H1 (cell line): ENCODE results near the gene PLXNA4. TPM values are rescaled to one million over a fixed set of nuclear protein-coding genes. Genes with fewer than 3 reads are reported as not detected.

ENCODE experiments used
- CTCF ChIA-PET: fragments of 300-600 bp; sonication (Branson Sonifier 250); formaldehyde crosslinking; loops from one replicate; lab custom pipeline; 2021; ENCODE audit not compliant: partially characterized antibody; lab: Charles Lee
- POLR2A ChIA-PET: fragments of 300-600 bp; sonication (Branson Sonifier 250); formaldehyde crosslinking; loops from one replicate; lab custom pipeline; 2021; ENCODE audit warnings: inconsistent platforms; ENCODE audit not compliant: partially characterized antibody; lab: Charles Lee
- DNase-seq, 2 experiments: peaks; one replicate each; pipeline versions ENCODE4 v3.0.0 to v3.0.0-alpha.2; 2010 to 2022; ENCODE audit warnings: low spot score in 2 of 2, low read depth in 1 of 2, mixed read lengths in 1 of 2
- FAIRE-seq: peaks from 2 replicates; lab custom pipeline; 2011; peaks lifted over from hg19 to GRCh38; lab: Jason Lieb, UNC
- H2AFZ ChIP-seq: 2 replicates; pipeline ENCODE4 v1.8.1; 2012; ENCODE audit warnings: low read length, inconsistent platforms
- H2AK5ac ChIP-seq: 2 replicates; pipeline ENCODE4 v1.6.1; 2013; ENCODE audit warnings: low read depth, low read length
- H2BK120ac ChIP-seq: replicated peaks from 2 replicates; pipeline ENCODE3; 2013; ENCODE audit warnings: low read depth, low read length, inconsistent platforms
- H2BK12ac ChIP-seq: 2 replicates; pipeline ENCODE4 v1.6.1; 2013; ENCODE audit warnings: low read depth, low read length
- H2BK15ac ChIP-seq: 2 replicates; pipeline ENCODE4 v1.6.1; 2013; ENCODE audit warnings: low read length
- H2BK20ac ChIP-seq: 2 replicates; pipeline ENCODE4 v1.6.1; 2013; ENCODE audit warnings: low read length
- H2BK5ac ChIP-seq: 2 replicates; pipeline ENCODE4 v1.6.1; 2013; ENCODE audit warnings: low read depth, low read length
- H3K14ac ChIP-seq: 2 replicates; pipeline ENCODE4 v1.6.1; 2013; ENCODE audit warnings: inconsistent platforms; ENCODE audit not compliant: insufficient read length
- H3K18ac ChIP-seq: 2 replicates; pipeline ENCODE4 v1.6.1; 2013; ENCODE audit warnings: low read length; ENCODE audit errors: extremely low read depth
- H3K23ac ChIP-seq: 2 replicates; pipeline ENCODE4 v1.6.1; 2013; ENCODE audit warnings: inconsistent platforms; ENCODE audit not compliant: insufficient read length
- H3K23me2 ChIP-seq: 2 replicates; pipeline ENCODE4 v1.6.1; 2013; ENCODE audit warnings: low read depth, low read length
- H3K27ac ChIP-seq: 2 replicates; pipeline ENCODE4 v1.6.1; 2011; ENCODE audit warnings: low read depth, low read length, inconsistent platforms
- H3K27me3 ChIP-seq, 4 experiments: replicated peaks in 1 of 4; 1 replicate in 1 of 4; 2 replicates in 3 of 4; pipeline versions ENCODE4 v1.6.1 to v1.8.1; 2011 to 2013; ENCODE audit warnings: low read length in 3 of 4, mild to moderate bottlenecking in 3 of 4, inconsistent platforms in 2 of 4, mixed read lengths in 2 of 4, moderate library complexity in 1 of 4; ENCODE audit not compliant: control insufficient read depth in 3 of 4, insufficient read depth in 3 of 4; ENCODE audit errors: extremely low read depth in 1 of 4
- H3K36me3 ChIP-seq, 4 experiments: 2 replicates each; pipeline versions ENCODE4 v1.6.1 to v1.8.1; 2011 to 2013; ENCODE audit warnings: mild to moderate bottlenecking in 4 of 4, low read length in 3 of 4, moderate library complexity in 2 of 4, control low read depth in 1 of 4, inconsistent platforms in 1 of 4; ENCODE audit not compliant: insufficient read depth in 4 of 4, control insufficient read depth in 2 of 4
- H3K4ac ChIP-seq: replicated peaks from 2 replicates; pipeline ENCODE3; 2013; ENCODE audit warnings: low read length, low read depth, mixed read lengths, inconsistent platforms; ENCODE audit not compliant: insufficient read length
- H3K4me1 ChIP-seq, 4 experiments: replicated peaks in 1 of 4; 1 replicate in 1 of 4; 2 replicates in 3 of 4; pipeline versions ENCODE4 v1.6.1 to v1.8.1; 2011 to 2013; ENCODE audit warnings: low read length in 3 of 4, inconsistent platforms in 2 of 4, mixed read lengths in 1 of 4; ENCODE audit not compliant: insufficient read depth in 4 of 4, control insufficient read depth in 3 of 4
- H3K4me2 ChIP-seq, 2 experiments: 2 replicates each; pipeline versions ENCODE4 v1.6.1 to v1.8.1; 2011 to 2013; ENCODE audit warnings: low read depth in 2 of 2, low read length in 2 of 2, control low read depth in 1 of 2, inconsistent platforms in 1 of 2, mild to moderate bottlenecking in 1 of 2; ENCODE audit not compliant: insufficient read depth in 1 of 2
- H3K4me3 ChIP-seq, 4 experiments: fragments of 200-600, 300-600 bp in 1 of 4; sonication (generic), shearing (Covaris generic), sonication (Bioruptor Twin) in 1 of 4; 2 replicates each; pipeline versions ENCODE4 v1.5.1 to v1.8.1; 2011 to 2016; ENCODE audit warnings: low read length in 4 of 4, low read depth in 3 of 4, control low read depth in 2 of 4, inconsistent platforms in 2 of 4, mild to moderate bottlenecking in 2 of 4, mixed read lengths in 1 of 4, moderate library complexity in 1 of 4; ENCODE audit not compliant: insufficient read depth in 2 of 4; ENCODE audit errors: extremely low read depth in 1 of 4
- H3K56ac ChIP-seq: replicated peaks from 2 replicates; pipeline ENCODE3; 2013; ENCODE audit warnings: low read depth, mild to moderate bottlenecking, mixed read lengths, low read length, inconsistent platforms; ENCODE audit not compliant: insufficient read length
- H3K79me1 ChIP-seq: 2 replicates; pipeline ENCODE4 v1.6.1; 2013; ENCODE audit warnings: low read depth, low read length, control low read depth
- H3K79me2 ChIP-seq, 2 experiments: 2 replicates each; pipeline versions ENCODE4 v1.6.1 to v1.8.1; 2012 to 2013; ENCODE audit warnings: low read length in 2 of 2, mild to moderate bottlenecking in 2 of 2, inconsistent platforms in 1 of 2; ENCODE audit not compliant: insufficient read depth in 2 of 2, control insufficient read depth in 1 of 2
- H3K9ac ChIP-seq, 4 experiments: replicated peaks in 1 of 4; 1 replicate in 1 of 4; 2 replicates in 3 of 4; pipeline versions ENCODE4 v1.6.1 to v1.8.1; 2011 to 2013; ENCODE audit warnings: low read depth in 3 of 4, low read length in 3 of 4, control low read depth in 2 of 4, mild to moderate bottlenecking in 2 of 4, moderate library complexity in 2 of 4, inconsistent platforms in 1 of 4; ENCODE audit errors: extremely low read depth in 1 of 4
- H3K9me3 ChIP-seq, 2 experiments: 2 replicates each; pipeline versions ENCODE4 v1.6.1 to v1.8.1; 2012 to 2013; ENCODE audit warnings: mild to moderate bottlenecking in 2 of 2, moderate library complexity in 2 of 2, control low read depth in 1 of 2, inconsistent platforms in 1 of 2, low read depth in 1 of 2, low read length in 1 of 2, mixed read lengths in 1 of 2; ENCODE audit not compliant: insufficient read depth in 2 of 2
- H4K20me1 ChIP-seq, 2 experiments: replicated peaks in 1 of 2; 2 replicates each; pipeline versions ENCODE3 to v1.8.1; 2011 to 2013; ENCODE audit warnings: inconsistent platforms in 2 of 2, low read length in 2 of 2, mild to moderate bottlenecking in 1 of 2; ENCODE audit not compliant: insufficient read depth in 2 of 2, control insufficient read depth in 1 of 2
- H4K5ac ChIP-seq: 2 replicates; pipeline ENCODE4 v1.6.1; 2013; ENCODE audit warnings: low read length, low read depth, mixed read lengths, inconsistent platforms; ENCODE audit not compliant: insufficient read length
- H4K8ac ChIP-seq: 2 replicates; pipeline ENCODE4 v1.8.0; 2013; ENCODE audit warnings: mild to moderate bottlenecking, moderate library complexity, low read length, inconsistent platforms; ENCODE audit not compliant: insufficient read depth; ENCODE audit errors: extremely low read depth
- H4K91ac ChIP-seq: replicated peaks from 2 replicates; pipeline ENCODE3; 2013; ENCODE audit warnings: low read length, mixed read lengths, inconsistent platforms; ENCODE audit not compliant: insufficient read length
- CTBP2 ChIP-seq: IDR thresholded peaks from 2 replicates; pipeline ENCODE4 v1.7.0; 2011; ENCODE audit warnings: borderline replicate concordance, mild to moderate bottlenecking, moderate library complexity, mixed read lengths, low read length; ENCODE audit not compliant: insufficient read depth, insufficient read length
- KDM4A ChIP-seq: IDR thresholded peaks from one replicate; pipeline ENCODE4 v1.7.1; 2012; ENCODE audit warnings: low read depth, mild to moderate bottlenecking, moderate library complexity, low read length, inconsistent platforms; ENCODE audit not compliant: severe bottlenecking
- RFX5 ChIP-seq: IDR thresholded peaks from 2 replicates; pipeline ENCODE4 v1.6.1; 2011; ENCODE audit warnings: low read depth, low read length, improper control_type of control experiment, borderline replicate concordance
- SP1 ChIP-seq: IDR thresholded peaks from 2 replicates; pipeline ENCODE4 v1.6.1; 2011; ENCODE audit warnings: low read depth, low read length
- YY1 ChIP-seq: IDR thresholded peaks from 2 replicates; pipeline ENCODE4 v1.6.1; 2011; ENCODE audit warnings: low read depth, mild to moderate bottlenecking, low read length
- WGBS, 2 experiments: shearing (Covaris generic) in 1 of 2; methylation state at CpG; one replicate each; pipeline versions ENCODE4 v1.1.6 to v1.1.7; 2013 to 2015; ENCODE audit warnings: low lambda C conversion rate in 2 of 2, mixed read lengths in 2 of 2, inconsistent platforms in 1 of 2, low coverage in 1 of 2, missing lambda C conversion rate in 1 of 2; ENCODE audit not compliant: insufficient replicate concordance in 2 of 2, insufficient coverage in 1 of 2, insufficient read length in 1 of 2; ENCODE audit errors: extremely low coverage in 1 of 2, missing lambda C conversion rate in 1 of 2; 5-methylcytosine and 5-hydroxymethylcytosine counted together
- polyA plus RNA-seq, 7 experiments: library from polyadenylated mRNA; depleted of rRNA in 3 of 7; stranded (reverse) in 5 of 7; unstranded in 2 of 7; fragments of >200 nt in 5 of 7; fragments of 200-250 nt in 2 of 7; gene quantifications; 1 replicate in 5 of 7; 2 replicates in 1 of 7; 4 replicates in 1 of 7; pipeline versions ENCODE4 v1.2.1 to v1.2.3, GENCODE V29; 2011 to 2013; ENCODE audit warnings: missing spikeins in 2 of 7, mixed read lengths in 2 of 7
- total RNA-seq: library from RNA; stranded (reverse); fragmentation: NEBNext Ultra II Directional; extraction: Animal tissue kit (Norgen Biotek cat#: 25700); gene quantifications from 2 replicates; pipeline ENCODE4 v1.2.1, GENCODE V29; 2021
- TF ChIP-seq, protein P1 (sequence below), 3 experiments: IDR thresholded peaks; 1 replicate in 2 of 3; 2 replicates in 1 of 3; pipeline versions ENCODE4 v1.5.1 to v1.6.1; 2011; ENCODE audit warnings: low read length in 3 of 3, mild to moderate bottlenecking in 3 of 3, inconsistent platforms in 2 of 3, low read depth in 1 of 3, moderate library complexity in 1 of 3; ENCODE audit not compliant: insufficient read depth in 1 of 3; ENCODE audit errors: control extremely low read depth in 1 of 3
- TF ChIP-seq, protein P2 (sequence below): IDR thresholded peaks from 2 replicates; pipeline ENCODE4 v1.6.1; 2012; ENCODE audit warnings: inconsistent platforms

Gene PLXNA4
- total and polyA plus RNA-seq, 2 of the 8 experiments (the other 6 are each of a cell fraction or from before 2014, with no cell fraction given): 0.76 to 0.79 TPM

DNA sequence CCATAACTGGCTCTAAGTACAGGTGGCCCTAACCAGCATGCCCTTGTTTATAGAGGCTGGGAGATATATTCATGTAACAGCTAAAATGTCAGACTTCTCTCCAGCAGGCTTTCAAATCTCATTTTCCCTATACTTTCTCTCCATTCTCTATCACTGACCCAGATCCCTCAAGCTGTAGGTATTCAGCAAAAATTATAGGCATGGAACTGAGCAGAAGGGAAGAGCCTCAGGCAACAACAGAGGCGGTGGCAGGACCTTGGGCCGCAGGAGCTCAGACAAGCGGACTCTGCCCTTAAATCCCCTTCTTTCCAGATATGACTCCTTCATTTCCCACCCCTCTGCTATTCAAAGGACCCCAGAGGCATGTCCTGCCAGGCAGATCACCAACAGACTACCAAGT lies 417.4 kb downstream of the PLXNA4 start:
- Histone ChIP-seq H3K9ac (no peak overlapping the region), H2BK5ac (no peak overlapping the region), H3K4ac (no peak overlapping the region), H3K79me1 (no peaks in the 10 kb centered on the region), H3K23me2 (peaks cover 2% of the 10 kb centered on the region; the same call in 1 of the 2 replicates), H3K23ac (no peak overlapping the region), H3K18ac (no peak overlapping the region), H4K8ac (no peak overlapping the region), H3K36me3 (no peaks in the 10 kb centered on the region), H3K27me3 (peaks cover 0 to 2% (median 0%) of the 10 kb centered on the region in 4 experiments; a peak in 1 of 7 replicates), H3K4me3 (no peak overlapping the region), H4K5ac (no peak overlapping the region), H2BK12ac (no peak overlapping the region), H3K9me3 (no peaks in the 10 kb centered on the region), H3K4me1 (peaks cover 0 to 17% (median 4%) of the 10 kb centered on the region in 4 experiments; a peak in 5 of 7 replicates), H3K79me2 (no peaks in the 10 kb centered on the region), H2BK20ac (no peak overlapping the region), H3K27ac (no peak overlapping the region), H2AFZ (no peak overlapping the region), H4K20me1 (no peaks in the 10 kb centered on the region), H2BK120ac (no peak overlapping the region), H3K56ac (no peak overlapping the region), H3K14ac (no peak overlapping the region), H3K4me2 (no peak overlapping the region), H2AK5ac (no peak overlapping the region), H4K91ac (no peak overlapping the region), H2BK15ac (no peak overlapping the region)
- no peak for FAIRE-seq
- DNase-seq: no peak
- TF ChIP-seq YY1 (no peak), CTBP2 (no peak), RFX5 (no peak), SP1 (no peak), KDM4A (no peak)
- TF ChIP-seq, protein P1, sequence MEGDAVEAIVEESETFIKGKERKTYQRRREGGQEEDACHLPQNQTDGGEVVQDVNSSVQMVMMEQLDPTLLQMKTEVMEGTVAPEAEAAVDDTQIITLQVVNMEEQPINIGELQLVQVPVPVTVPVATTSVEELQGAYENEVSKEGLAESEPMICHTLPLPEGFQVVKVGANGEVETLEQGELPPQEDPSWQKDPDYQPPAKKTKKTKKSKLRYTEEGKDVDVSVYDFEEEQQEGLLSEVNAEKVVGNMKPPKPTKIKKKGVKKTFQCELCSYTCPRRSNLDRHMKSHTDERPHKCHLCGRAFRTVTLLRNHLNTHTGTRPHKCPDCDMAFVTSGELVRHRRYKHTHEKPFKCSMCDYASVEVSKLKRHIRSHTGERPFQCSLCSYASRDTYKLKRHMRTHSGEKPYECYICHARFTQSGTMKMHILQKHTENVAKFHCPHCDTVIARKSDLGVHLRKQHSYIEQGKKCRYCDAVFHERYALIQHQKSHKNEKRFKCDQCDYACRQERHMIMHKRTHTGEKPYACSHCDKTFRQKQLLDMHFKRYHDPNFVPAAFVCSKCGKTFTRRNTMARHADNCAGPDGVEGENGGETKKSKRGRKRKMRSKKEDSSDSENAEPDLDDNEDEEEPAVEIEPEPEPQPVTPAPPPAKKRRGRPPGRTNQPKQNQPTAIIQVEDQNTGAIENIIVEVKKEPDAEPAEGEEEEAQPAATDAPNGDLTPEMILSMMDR (IDR thresholded peaks at IDR 0.05; ENCODE audit: control extremely low read depth in 1 of 3, insufficient read depth in 1 of 3, low read depth in 1 of 3, low read length in 3 of 3): no peak
- TF ChIP-seq, protein P2, sequence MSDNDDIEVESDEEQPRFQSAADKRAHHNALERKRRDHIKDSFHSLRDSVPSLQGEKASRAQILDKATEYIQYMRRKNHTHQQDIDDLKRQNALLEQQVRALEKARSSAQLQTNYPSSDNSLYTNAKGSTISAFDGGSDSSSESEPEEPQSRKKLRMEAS: no peak
- WGBS, 2 experiments: 92% methylated on average over 3 of the region's 3 CpGs; no CpG with 5 or more reads in 1 of the 2 experiments
- POLR2A ChIA-PET: interaction anchor here (0.6 kb wide), 1 partner anchor 29 kb away, joined by 3 read pairs; no protein-coding TSS in a partner anchor
- CTCF ChIA-PET: interaction anchor here (1.0 to 6.0 kb wide), 6 partner anchors 10 to 422 kb away, joined by 3 to 29 read pairs (median 4); no protein-coding TSS in a partner anchor
